Measurements from ENCODE around the gene PHPT1.

PHPT1 gene

DNA sequence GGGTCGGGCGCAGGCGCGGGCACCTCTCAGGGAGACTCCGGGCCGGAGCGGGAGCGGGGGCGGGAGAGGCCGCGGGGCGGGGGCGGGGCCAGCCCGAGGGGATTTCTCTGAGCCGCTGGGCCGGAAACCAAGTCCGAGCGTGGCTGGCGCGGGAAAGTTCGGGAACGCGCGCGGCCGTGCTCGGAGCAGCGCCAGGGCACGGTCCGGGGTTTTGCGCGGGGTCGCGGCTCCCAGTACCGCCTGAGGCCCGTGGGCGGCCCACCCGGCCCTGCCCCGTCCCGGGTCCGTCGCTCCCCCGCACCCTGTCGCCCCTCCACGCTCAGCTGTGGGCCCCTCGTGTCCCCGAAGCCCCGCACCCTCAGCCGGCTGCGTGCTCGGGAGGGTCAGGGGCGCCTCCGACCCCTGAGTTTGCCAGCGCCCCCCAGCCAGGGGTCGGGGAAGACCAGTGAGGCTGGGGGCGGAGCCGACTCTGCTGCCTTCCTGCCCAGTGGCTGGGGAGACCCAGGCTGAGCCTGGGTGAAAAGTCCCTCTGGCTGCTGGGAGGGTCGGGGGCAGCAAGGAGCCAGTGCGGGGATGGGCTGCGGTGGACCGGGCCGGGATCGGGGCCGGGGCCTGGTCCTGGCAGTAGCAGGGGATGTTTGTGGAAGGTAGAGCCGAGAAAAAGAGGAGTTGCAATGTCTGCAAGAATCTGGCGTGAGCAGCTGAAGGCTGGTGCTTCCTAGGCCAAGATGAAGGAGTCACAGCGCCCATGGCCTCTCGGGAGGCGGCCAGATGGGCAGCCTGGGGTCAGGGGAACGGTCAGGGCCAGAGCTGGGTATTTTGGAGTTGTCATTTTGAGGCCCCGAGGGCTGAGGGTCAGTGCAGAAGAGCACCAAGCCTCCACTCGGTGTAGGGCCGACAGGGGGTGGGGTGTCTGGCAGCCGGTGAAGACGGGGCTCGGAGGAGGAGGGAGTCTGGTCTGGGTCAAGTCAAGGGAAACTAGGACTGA, 37.7 kb downstream of the PHPT1 start:
- DNase-seq, result peak in 4 of 14 donors; percentile 19 to 54 (median 36)

DNA sequence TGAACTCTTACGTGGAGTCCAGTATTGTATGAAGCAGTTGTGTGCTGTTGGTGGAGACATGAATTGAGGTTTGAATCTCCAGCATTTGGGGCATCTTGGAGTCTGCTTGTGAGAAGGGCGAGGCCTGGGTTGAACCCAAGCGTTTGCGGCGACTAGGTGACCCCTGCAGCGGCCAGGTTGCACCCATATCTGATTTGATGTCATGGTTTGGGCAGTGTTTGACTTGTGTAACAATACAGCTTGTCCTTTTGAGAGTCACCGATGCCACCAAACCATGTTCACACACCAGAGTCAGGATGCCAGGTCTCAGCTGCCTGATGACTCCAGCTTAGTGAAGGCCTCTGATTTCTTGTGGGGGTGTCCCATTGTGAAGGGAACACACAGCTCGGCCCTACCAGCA, 39.2 kb downstream of the PHPT1 start:
- DNase-seq, result no peak

DNA sequence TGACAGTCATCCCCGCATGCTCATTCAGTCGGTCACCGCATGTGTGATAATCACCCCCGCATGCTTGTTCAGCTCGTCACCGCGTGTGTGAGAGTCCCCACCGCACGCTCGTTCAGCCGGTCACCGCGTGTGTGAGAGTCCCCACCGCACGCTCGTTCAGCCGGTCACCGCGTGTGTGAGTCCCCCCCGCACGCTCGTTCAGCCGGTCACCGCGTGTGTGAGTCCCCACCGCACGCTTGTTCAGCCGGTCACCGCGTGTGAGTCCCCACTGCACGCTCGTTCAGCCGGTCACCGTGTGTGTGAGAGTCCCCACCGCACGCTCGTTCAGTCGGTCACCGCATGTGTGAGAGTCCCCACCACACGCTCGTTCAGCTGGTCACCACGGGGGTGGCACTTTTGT, 40.6 kb downstream of the PHPT1 start:
- DNase-seq, result no peak

DNA sequence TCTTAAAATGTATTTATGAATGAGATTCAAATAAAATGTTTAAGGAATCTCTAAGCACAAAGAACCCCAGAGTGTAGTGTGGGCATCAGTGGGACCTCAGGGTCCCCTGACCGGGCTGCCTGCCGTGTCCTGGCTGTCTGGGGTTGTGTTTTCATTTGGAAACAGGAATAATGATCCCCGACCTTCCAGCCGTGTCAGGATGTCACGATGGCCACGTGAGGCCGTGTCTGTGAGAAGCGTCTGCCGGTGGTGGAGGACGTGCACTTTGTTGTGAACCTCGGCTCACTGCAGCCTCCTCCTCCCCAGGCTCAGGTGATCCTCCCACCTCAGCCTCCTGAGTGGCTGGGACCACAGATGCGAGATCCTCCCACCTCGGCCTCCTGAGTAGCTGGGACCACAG, 41.5 kb downstream of the PHPT1 start:
- no peak for DNase-seq

DNA sequence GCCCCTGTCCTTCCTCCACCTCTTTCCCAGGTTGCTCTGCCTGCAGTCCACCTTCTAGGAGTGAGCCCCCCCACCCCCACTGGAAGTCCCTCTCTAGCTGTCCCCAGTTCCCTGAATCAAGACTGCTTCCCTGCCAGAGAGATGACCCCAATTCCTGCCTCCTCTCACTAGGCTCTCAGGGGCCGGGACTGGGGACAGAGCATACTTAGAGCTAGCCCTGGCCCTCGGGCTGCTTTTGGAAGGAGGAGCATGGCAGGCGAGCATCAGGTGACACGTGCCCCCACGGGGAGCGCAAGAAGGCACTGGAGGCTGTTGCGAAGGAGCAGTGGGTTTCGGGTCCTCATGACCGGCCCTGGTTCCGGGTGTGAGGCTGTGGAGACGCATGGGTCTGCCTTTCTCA, 46.8 kb downstream of the PHPT1 start:
- DNase-seq, result no peak

DNA sequence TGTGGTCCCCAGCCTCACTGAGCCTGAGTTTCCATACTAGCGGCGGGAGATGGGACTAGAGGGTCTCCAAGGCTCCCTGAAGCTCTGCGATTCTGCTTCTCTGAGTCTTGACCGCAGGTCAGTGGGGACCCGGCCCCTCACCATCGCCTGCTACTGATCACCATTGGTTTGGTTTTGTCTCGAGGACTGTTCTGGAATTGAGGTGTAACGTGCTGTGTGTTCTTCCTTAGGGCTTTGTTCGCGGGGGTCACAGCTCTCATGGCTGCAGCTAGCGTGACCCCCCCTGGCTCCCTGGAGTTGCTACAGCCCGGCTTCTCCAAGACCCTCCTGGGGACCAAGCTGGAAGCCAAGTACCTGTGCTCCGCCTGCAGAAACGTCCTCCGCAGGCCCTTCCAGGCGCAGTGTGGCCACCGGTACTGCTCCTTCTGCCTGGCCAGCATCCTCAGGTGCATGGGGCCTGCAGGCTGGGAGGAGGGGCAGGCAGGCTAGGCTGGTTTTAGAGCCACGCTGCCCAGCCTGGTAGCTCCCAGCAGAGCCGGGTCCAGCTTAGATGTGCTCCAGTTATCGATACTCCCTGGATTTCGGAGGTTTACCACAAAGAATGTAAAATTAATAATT, 49.4 kb downstream of the PHPT1 start:
- DNase-seq, result no peak

DNA sequence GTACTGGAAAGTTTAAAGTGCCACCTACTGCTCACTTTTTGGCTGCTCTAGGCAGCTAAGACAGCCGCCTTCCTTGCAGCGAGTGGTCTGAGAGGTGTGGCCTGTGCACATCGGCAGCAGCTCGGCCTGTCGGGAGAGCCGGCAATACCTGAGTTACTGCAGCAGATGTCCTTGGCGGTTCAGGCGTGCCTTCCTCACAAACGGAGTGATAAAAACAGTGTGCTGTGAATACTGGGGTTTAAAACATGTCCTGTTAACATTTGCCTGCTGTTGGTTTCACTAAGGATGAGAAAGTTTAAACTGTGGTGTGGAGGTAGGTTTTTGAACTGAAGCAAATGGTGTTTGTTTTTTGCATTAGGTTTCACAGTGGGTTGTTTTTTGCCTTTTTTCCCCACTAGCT, 50.0 kb downstream of the PHPT1 start:
- DNase-seq, result no peak

DNA sequence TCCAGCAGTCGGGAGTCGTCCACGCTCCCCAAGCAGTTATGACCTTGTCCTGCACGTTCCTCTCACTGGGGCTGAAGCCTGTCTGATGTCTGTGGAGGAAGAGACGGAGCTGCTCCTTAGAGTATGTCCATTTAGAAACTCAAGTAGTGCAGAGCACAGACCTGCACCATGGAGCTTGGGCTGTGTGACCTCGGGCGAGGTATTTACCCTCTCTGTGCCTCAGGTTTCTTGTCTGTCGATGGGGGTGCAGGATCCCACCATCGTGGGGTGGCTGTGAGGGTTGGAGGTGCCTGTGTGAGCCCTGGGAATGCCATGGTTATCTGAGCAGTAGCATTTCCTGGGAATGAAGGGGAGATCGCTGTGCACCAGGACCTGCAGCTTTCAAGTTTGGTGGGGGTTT, 51.3 kb downstream of the PHPT1 start:
- DNase-seq, result no peak
